ENCODE results near the gene THADA. TPM values are rescaled to one million over a fixed set of nuclear protein-coding genes. Genes with fewer than 3 reads are reported as not detected.
"Not testable (repeated sequence)": the region's sequence is repeated elsewhere in the genome, so short reads cannot be mapped to it uniquely, and the experiment has no call there.

Gene THADA
- total RNA-seq, 1 donor from 2014 or later = 33.8 TPM

- no peaks in the 10 kb centered on the region for H3K9me3 Mint-ChIP-seq
- DNase-seq (ENCODE audit: low read depth, low spot score) = no peak
These were observed 403.8 kb downstream of the THADA start for GRCh38 chr2:43191947-43192516.

GRCh38 chr2:43190311-43191052 is 405.4 kb downstream of the THADA start:
- Mint-ChIP-seq H3K27me3 (ENCODE audit: low read depth) (no peaks in the 10 kb centered on the region), H3K36me3 (ENCODE audit: low read depth) (no peaks in the 10 kb centered on the region), H3K27ac (ENCODE audit: unreplicated experiment) (no peak overlapping the region), H3K4me3 (no peak overlapping the region), H3K4me1 (peaks cover 23% of the 10 kb centered on the region), H3K9me3 (no peaks in the 10 kb centered on the region)
- no peak for TF ChIP-seq CTCF (conservative IDR thresholded peaks at IDR 0.05)
- no peak for DNase-seq (ENCODE audit: low read depth, low spot score)

More at GRCh38 chr2:43191947-43192516, 403.8 kb downstream of the THADA start:
- Mint-ChIP-seq H3K4me3 (no peak overlapping the region), H3K27ac (ENCODE audit: unreplicated experiment) (peak overlapping the region; percentile 78), H3K36me3 (ENCODE audit: low read depth) (no peaks in the 10 kb centered on the region), H3K4me1 (peaks cover 23% of the 10 kb centered on the region), H3K27me3 (ENCODE audit: low read depth) (no peaks in the 10 kb centered on the region)
- peak; percentile 44 for TF ChIP-seq CTCF (conservative IDR thresholded peaks at IDR 0.05)

DNA sequence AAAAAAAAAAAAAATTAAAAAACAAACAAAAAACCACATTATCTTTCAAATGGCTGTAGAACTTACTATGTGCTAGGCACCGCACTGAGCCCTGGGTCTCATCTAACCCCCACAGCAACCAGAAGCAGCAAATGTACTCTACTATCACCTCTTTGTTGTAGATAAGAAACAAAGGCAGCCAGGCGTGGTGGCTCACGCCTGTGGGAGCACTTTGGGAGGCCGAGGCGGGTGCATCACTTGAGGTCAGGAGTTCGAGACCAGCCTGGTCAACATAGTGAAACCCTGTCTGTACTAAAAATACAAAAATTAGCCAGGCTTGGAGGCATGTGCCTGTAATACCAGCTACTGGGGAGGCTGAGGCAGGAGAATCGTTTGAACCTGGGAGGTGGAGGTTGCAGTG is 406.0 kb downstream of the THADA start:
- peaks cover 23% of the 10 kb centered on the region for H3K4me1 Mint-ChIP-seq
- H3K27me3 Mint-ChIP-seq (ENCODE audit: low read depth); H3K27ac Mint-ChIP-seq (ENCODE audit: unreplicated experiment); H3K36me3 Mint-ChIP-seq (ENCODE audit: low read depth); DNase-seq (ENCODE audit: low read depth, low spot score); H3K9me3 Mint-ChIP-seq; H3K4me3 Mint-ChIP-seq: not testable (repeated sequence)

DNA sequence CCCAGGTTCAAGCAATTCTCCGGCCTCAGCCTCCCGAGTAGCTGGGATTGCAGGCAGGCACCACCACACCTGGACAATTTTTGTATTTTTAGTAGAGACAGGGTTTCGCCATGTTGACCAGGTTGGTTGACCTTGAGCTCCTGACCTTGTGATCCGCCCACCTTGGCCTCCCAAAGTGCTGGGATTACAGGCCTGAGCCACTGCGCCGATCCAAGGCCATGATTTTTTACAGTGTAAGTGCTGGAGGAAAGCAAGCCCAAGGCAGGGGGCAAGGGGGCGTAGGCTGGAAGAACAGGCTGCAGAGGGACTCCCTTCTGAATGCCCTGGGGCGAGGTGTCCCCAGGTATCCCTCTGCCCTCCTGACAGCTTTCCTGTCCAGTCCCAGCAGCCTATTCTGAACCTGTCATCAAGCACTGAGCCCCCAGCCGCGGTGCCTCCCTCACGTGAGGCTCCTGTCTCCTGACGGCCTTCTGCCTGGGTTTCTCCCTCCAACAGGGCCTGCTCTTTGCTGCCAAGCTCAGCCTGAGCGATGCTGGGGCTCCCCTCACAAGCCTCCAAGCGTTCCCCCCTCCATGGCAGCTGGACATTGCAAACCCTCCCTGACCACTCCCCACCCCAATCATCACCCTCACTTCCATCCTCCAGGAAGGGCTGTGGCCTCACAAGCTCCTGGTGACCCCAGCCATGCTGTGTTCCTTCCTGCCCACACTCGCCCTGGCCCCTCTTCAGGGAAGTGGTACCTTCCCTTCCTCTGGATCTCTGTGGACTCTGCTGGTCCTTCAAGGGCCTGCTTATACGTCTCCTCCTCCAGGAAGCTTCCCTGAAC is 407.1 kb downstream of the THADA start:
- DNase-seq (ENCODE audit: low read depth, low spot score) = no peak
- no peak overlapping the region for H3K4me3 Mint-ChIP-seq
- no peak for TF ChIP-seq CTCF (conservative IDR thresholded peaks at IDR 0.05)
- peaks cover 20% of the 10 kb centered on the region for H3K4me1 Mint-ChIP-seq
- H3K9me3 Mint-ChIP-seq = no peaks in the 10 kb centered on the region
- H3K36me3 Mint-ChIP-seq (ENCODE audit: low read depth) = no peaks in the 10 kb centered on the region
- no peaks in the 10 kb centered on the region for H3K27me3 Mint-ChIP-seq (ENCODE audit: low read depth)
- H3K27ac Mint-ChIP-seq (ENCODE audit: unreplicated experiment) = peak overlapping the region; percentile 90

- H3K4me3 Mint-ChIP-seq = no peak overlapping the region
- H3K36me3 Mint-ChIP-seq (ENCODE audit: low read depth) = no peaks in the 10 kb centered on the region
These were observed 409.0 kb downstream of the THADA start for GRCh38 chr2:43186679-43187374.

More at GRCh38 chr2:43186679-43187374, 409.0 kb downstream of the THADA start:
- H3K9me3 Mint-ChIP-seq = no peaks in the 10 kb centered on the region
- no peak for DNase-seq (ENCODE audit: low read depth, low spot score)
- peak overlapping the region; percentile 19 for H3K27ac Mint-ChIP-seq (ENCODE audit: unreplicated experiment)
- peaks cover 12% of the 10 kb centered on the region for H3K4me1 Mint-ChIP-seq
- no peak for TF ChIP-seq CTCF (conservative IDR thresholded peaks at IDR 0.05)
- no peaks in the 10 kb centered on the region for H3K27me3 Mint-ChIP-seq (ENCODE audit: low read depth)
